Endothelial cell of umbilical vein (primary cell): Measurements from ENCODE around the gene SPEM2. TPM values are rescaled to one million over a fixed set of nuclear protein-coding genes. Genes with fewer than 3 reads are reported as not detected.

Experiments
- BruUV-seq: library from RNA; stranded (reverse); fragments of 400-500 nt; replicated peaks from 2 replicates; lab custom pipeline; 2021; lab: Mats Ljungman, UMichigan
- CTCF ChIA-PET: fragments of 300-600, 350-600 bp; sonication (Branson Sonifier 250); formaldehyde crosslinking; loops from one replicate; lab custom pipeline; 2021; ENCODE audit warnings: antibody characterized with exemption, inconsistent platforms; lab: Charles Lee
- POLR2A ChIA-PET: fragments of 300-600, 350-600 bp; sonication (Branson Sonifier 250); formaldehyde crosslinking; loops from one replicate; lab custom pipeline; 2021; ENCODE audit warnings: antibody characterized with exemption, inconsistent platforms; lab: Charles Lee
- DNase-seq: peaks from one replicate; pipeline ENCODE4 v3.0.0-alpha.2; 2011; ENCODE audit warnings: low read depth, low spot score
- FAIRE-seq: peaks from 2 replicates; lab custom pipeline; 2011; peaks lifted over from hg19 to GRCh38; lab: Jason Lieb, UNC
- H2AFZ ChIP-seq: 2 replicates; pipeline ENCODE4 v1.6.0; 2012; ENCODE audit warnings: low read depth, low read length, control low read depth, inconsistent platforms
- H3K27ac ChIP-seq: 2 replicates; pipeline ENCODE4 v1.5.1; 2011; ENCODE audit warnings: low read depth, mild to moderate bottlenecking, control low read depth, low read length, moderate library complexity; ENCODE audit not compliant: insufficient read depth
- H3K27me3 ChIP-seq, 2 experiments: 2 replicates each; pipeline versions ENCODE4 v1.6.0 to v1.6.1; 2011; ENCODE audit warnings: low read length in 2 of 2, mixed read lengths in 1 of 2; ENCODE audit not compliant: control insufficient read depth in 2 of 2, insufficient read depth in 2 of 2
- H3K36me3 ChIP-seq, 2 experiments: 2 replicates in 1 of 2; 3 replicates in 1 of 2; pipeline ENCODE4 v1.5.1; 2011; ENCODE audit warnings: low read length in 2 of 2, mild to moderate bottlenecking in 1 of 2, moderate library complexity in 1 of 2; ENCODE audit not compliant: control insufficient read depth in 2 of 2, insufficient read depth in 2 of 2; ENCODE audit errors: extremely low read depth in 1 of 2
- H3K4me1 ChIP-seq: 3 replicates; pipeline ENCODE4 v1.5.1; 2011; ENCODE audit warnings: mild to moderate bottlenecking, low read length; ENCODE audit not compliant: control insufficient read depth, insufficient read depth; ENCODE audit errors: extremely low read depth
- H3K4me2 ChIP-seq: 2 replicates; pipeline ENCODE4 v1.6.1; 2011; ENCODE audit warnings: low read length, control low read depth, mixed read lengths; ENCODE audit not compliant: insufficient read depth
- H3K4me3 ChIP-seq, 3 experiments: fragments of 200-600 bp in 1 of 3; sonication (generic), shearing (Covaris generic) in 1 of 3; replicated peaks in 1 of 3; 2 replicates each; pipeline ENCODE4 v1.5.1; 2011 to 2016; ENCODE audit warnings: control low read depth in 3 of 3, low read length in 3 of 3, mild to moderate bottlenecking in 2 of 3, inconsistent platforms in 1 of 3, low read depth in 1 of 3, moderate library complexity in 1 of 3; ENCODE audit not compliant: insufficient read depth in 1 of 3
- H3K79me2 ChIP-seq: 2 replicates; pipeline ENCODE4 v1.6.0; 2012; ENCODE audit warnings: low read length, inconsistent platforms; ENCODE audit not compliant: control insufficient read depth, insufficient read depth
- H3K9ac ChIP-seq: replicated peaks from 2 replicates; pipeline ENCODE3; 2011; ENCODE audit warnings: low read length, control low read depth; ENCODE audit not compliant: insufficient read depth; ENCODE audit errors: extremely low read depth
- H3K9me1 ChIP-seq: replicated peaks from 3 replicates; pipeline ENCODE4 v1.6.0; 2011; ENCODE audit warnings: mild to moderate bottlenecking, low read length; ENCODE audit not compliant: control insufficient read depth, insufficient read depth; ENCODE audit errors: extremely low read depth
- H3K9me3 ChIP-seq: replicated peaks from 2 replicates; pipeline ENCODE4 v1.5.1; 2012; ENCODE audit warnings: low read length, inconsistent platforms; ENCODE audit not compliant: control insufficient read depth, insufficient read depth
- H4K20me1 ChIP-seq: replicated peaks from 2 replicates; pipeline ENCODE3; 2011; ENCODE audit warnings: mild to moderate bottlenecking, low read length; ENCODE audit not compliant: control insufficient read depth, insufficient read depth; ENCODE audit errors: extremely low read depth
- EZH2 ChIP-seq: IDR thresholded peaks from 2 replicates; pipeline ENCODE4 v1.6.1; 2012; ENCODE audit warnings: borderline replicate concordance, low read depth, mild to moderate bottlenecking, moderate library complexity, low read length, inconsistent platforms; ENCODE audit not compliant: severe bottlenecking
- FOS ChIP-seq: IDR thresholded peaks from 2 replicates; pipeline ENCODE4 v1.6.1; 2011; ENCODE audit warnings: mild to moderate bottlenecking, low read length, moderate library complexity, borderline replicate concordance; ENCODE audit not compliant: insufficient read depth
- GATA2 ChIP-seq: IDR thresholded peaks from 2 replicates; pipeline ENCODE4 v1.7.0; 2011; ENCODE audit warnings: low read depth, mild to moderate bottlenecking, moderate library complexity, mixed read lengths, low read length; ENCODE audit not compliant: insufficient read length, insufficient read depth
- JUN ChIP-seq: IDR thresholded peaks from 2 replicates; pipeline ENCODE4 v1.6.1; 2011; ENCODE audit warnings: borderline replicate concordance, low read depth; ENCODE audit not compliant: insufficient read length, insufficient read depth
- MAX ChIP-seq: IDR thresholded peaks from 2 replicates; pipeline ENCODE4 v1.6.1; 2011; ENCODE audit not compliant: insufficient read depth, insufficient read length
- MYC ChIP-seq: IDR thresholded peaks from one replicate; pipeline ENCODE4 v1.6.1; 2011; ENCODE audit warnings: mild to moderate bottlenecking, low read depth, low read length
- POLR2A ChIP-seq: IDR thresholded peaks from 2 replicates; pipeline ENCODE4 v1.6.1; 2012; ENCODE audit warnings: low read depth, mild to moderate bottlenecking, control low read depth, low read length
- POLR2AphosphoS5 ChIP-seq: IDR thresholded peaks from 2 replicates; pipeline ENCODE4 v1.6.1; 2012; ENCODE audit warnings: low read depth, mild to moderate bottlenecking, control low read depth, low read length, moderate library complexity; ENCODE audit not compliant: insufficient read depth
- dilution Hi-C: fragments of 300-500 bp; cut with MboI; formaldehyde crosslinking; loops from one replicate; pipeline ENCODE4 v1.15.0; 2019; ENCODE audit warnings: low sequenced_read_pairs; ENCODE audit not compliant: extremely low pct_ligation_motif_present
- intact Hi-C: fragments of 100-400 bp; cut with micrococcal nuclease; formaldehyde crosslinking; loops from one replicate; pipeline ENCODE4 v1.10.0; 2022
- polyA plus RNA-seq, 4 experiments: library from polyadenylated mRNA; depleted of rRNA in 3 of 4; stranded (reverse) in 3 of 4; unstranded in 1 of 4; fragments of >200 nt; gene quantifications; 2 replicates each; pipeline versions ENCODE4 v1.2.1 to v1.2.3, GENCODE V29; 2011 to 2012; ENCODE audit warnings: missing spikeins in 1 of 4
- total RNA-seq: library from RNA; stranded (reverse); gene quantifications from 2 replicates; pipeline ENCODE4 v1.2.3, GENCODE V29; 2021
- TF ChIP-seq, protein P1 (sequence below), 2 donors: IDR thresholded peaks; 1 replicate in 1 of 2; 2 replicates in 1 of 2; pipeline ENCODE4 v1.5.1; 2011; ENCODE audit warnings: low read length in 2 of 2, mild to moderate bottlenecking in 2 of 2, moderate library complexity in 2 of 2, control low read depth in 1 of 2, inconsistent platforms in 1 of 2, low read depth in 1 of 2; ENCODE audit not compliant: insufficient read depth in 1 of 2; ENCODE audit errors: extremely low read depth in 1 of 2

Gene SPEM2
- total and polyA plus RNA-seq, 2 donors (not counting 3 experiments of a cell fraction or from before 2014, with no cell fraction given), result not detected

DNA sequence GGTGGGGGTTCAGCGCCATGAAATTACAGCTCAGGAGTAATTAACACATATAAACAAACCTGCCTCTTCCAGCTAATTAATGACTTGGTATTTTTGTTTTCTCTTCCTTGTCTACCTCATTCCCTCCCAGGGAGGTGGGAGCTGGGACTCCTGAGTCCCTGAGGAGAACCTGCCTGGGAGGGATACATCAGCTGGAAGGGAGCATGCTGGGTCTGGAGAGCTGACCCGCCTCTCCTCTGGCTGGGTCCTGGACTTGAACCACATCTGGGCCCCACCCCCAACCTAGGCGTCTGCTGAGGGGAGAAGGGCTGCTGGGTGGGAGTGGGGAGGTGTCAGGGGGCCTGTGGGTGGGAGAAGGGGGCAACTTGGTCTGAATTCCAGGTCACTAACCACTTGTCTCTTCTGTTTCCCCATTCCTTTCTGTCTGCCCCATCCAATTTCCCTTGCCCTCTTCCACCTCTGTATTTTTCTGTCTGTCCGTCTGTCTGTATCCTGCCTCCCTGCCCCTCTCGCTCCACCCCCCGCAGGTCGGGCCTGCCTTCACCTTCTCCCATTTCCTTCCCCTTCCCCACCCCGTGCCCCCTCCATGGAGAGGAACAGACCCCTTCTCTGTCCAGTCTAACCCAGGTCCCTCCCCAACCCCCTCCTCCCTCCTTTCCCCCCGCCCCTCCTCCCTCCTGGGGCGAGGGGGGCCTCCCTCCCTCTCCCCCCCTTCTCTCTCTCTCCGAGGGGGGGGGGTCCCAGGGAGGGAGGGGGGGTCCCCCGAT is 17.7 kb upstream of the SPEM2 start, which contains the start of gene NLGN2:
NLGN2 (plus strand) TSS at position 361 of the 767 bp plus-strand sequence. CDS start 411 bp downstream, outside the sequence.
- TF ChIP-seq POLR2A, result no peak
- TF ChIP-seq POLR2AphosphoS5, result no peak
- no peak for TF ChIP-seq FOS
- TF ChIP-seq MYC, result no peak
- TF ChIP-seq, protein P1, sequence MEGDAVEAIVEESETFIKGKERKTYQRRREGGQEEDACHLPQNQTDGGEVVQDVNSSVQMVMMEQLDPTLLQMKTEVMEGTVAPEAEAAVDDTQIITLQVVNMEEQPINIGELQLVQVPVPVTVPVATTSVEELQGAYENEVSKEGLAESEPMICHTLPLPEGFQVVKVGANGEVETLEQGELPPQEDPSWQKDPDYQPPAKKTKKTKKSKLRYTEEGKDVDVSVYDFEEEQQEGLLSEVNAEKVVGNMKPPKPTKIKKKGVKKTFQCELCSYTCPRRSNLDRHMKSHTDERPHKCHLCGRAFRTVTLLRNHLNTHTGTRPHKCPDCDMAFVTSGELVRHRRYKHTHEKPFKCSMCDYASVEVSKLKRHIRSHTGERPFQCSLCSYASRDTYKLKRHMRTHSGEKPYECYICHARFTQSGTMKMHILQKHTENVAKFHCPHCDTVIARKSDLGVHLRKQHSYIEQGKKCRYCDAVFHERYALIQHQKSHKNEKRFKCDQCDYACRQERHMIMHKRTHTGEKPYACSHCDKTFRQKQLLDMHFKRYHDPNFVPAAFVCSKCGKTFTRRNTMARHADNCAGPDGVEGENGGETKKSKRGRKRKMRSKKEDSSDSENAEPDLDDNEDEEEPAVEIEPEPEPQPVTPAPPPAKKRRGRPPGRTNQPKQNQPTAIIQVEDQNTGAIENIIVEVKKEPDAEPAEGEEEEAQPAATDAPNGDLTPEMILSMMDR (IDR thresholded peaks at IDR 0.05; ENCODE audit: extremely low read depth in 1 of 2, insufficient read depth in 1 of 2, low read depth in 1 of 2, low read length in 2 of 2), result no peak
- no peak for TF ChIP-seq GATA2
- TF ChIP-seq JUN, result no peak
- no peak for TF ChIP-seq EZH2
- TF ChIP-seq MAX, result no peak
- peaks cover 4% of the 10 kb centered on the region for H3K79me2 ChIP-seq
- no peak within 1 kb of the TSS for H3K4me3 ChIP-seq
- H3K27me3 ChIP-seq, result no peaks in the 10 kb centered on the region
- no peaks in the 10 kb centered on the region for H3K9me3 ChIP-seq
- no peak within 1 kb of the TSS for H3K9ac ChIP-seq
- POLR2A ChIA-PET, result no interaction called here
- BruUV-seq, result no TSS peak
- H3K4me1 ChIP-seq, result peaks cover 11% of the 10 kb centered on the region
- no peaks in the 10 kb centered on the region for H3K9me1 ChIP-seq
- H3K27ac ChIP-seq, result no peak within 1 kb of the TSS
- no peaks in the 10 kb centered on the region for H4K20me1 ChIP-seq
- FAIRE-seq, result no peak
- CTCF ChIA-PET, result interaction anchor here (0.8 to 1.1 kb wide), 3 partner anchors 15 to 153 kb away, joined by 3 to 4 read pairs (median 3); no protein-coding TSS in a partner anchor
- dilution Hi-C loops, result no loop called here
- no peak within 1 kb of the TSS for H2AFZ ChIP-seq
- intact Hi-C loops, result no loop called here
- DNase-seq, result no peak
- peaks cover 0 to 15% of the 10 kb centered on the region in 2 experiments for H3K36me3 ChIP-seq
- no peak within 1 kb of the TSS for H3K4me2 ChIP-seq
